Measurements from ENCODE around the gene PATL1.

DNA sequence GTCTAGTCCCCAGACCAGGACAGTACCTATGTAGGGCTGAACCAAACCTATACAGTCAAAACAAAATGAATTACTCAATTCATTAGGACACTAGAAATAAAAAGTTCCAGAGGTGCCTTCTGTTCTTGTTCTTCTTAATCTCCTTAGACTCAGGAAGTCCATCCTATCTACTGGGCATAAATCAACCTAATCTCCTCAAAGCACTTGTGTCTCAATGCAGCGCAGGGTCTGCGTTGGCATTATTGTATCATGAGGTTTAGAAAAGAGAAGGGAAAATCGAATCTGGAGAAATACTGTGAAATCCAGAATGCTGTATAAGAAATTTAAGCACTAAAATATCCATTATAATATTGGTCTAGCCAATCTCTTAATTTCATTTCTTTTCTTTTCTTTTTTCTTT, 47.2 kb upstream of the PATL1 start:
- TF ChIP-seq EZH2 (IDR thresholded peaks at IDR 0.05; ENCODE audit: insufficient read depth, poor library complexity, severe bottlenecking): no peak
- TF ChIP-seq EZH2phosphoT487 (IDR thresholded peaks at IDR 0.05; ENCODE audit: insufficient read depth, low read depth): no peak
